ENCODE data around the gene TCF3.

GRCh38 chr19:1563251-1563650 is 89.2 kb downstream of the TCF3 start:
- no peak for TF ChIP-seq CTCF (IDR thresholded peaks at IDR 0.05)
- TF ChIP-seq ZFX (IDR thresholded peaks at IDR 0.05; ENCODE audit: borderline replicate concordance) = no peak

Data from 22Rv1 (cell line).